WTC11 (cell line): Measurements from ENCODE around the gene SDR9C7. TPM values are rescaled to one million over a fixed set of nuclear protein-coding genes. Genes with fewer than 3 reads are reported as not detected.

ENCODE experiments used
- ATAC-seq: fragments of 200-7000 bp; cut with Tn5 transposase; 2 replicates; pipeline ENCODE4 v1.10.0; 2021; ENCODE audit warnings: mild to moderate bottlenecking, moderate library complexity
- CTCF ChIA-PET: fragments of 300-600 bp; sonication (Branson Sonifier 250); formaldehyde crosslinking; loops from one replicate; lab custom pipeline; 2021; ENCODE audit warnings: antibody characterized with exemption; lab: Charles Lee
- POLR2A ChIA-PET: fragments of 350-600 bp; sonication (Branson Sonifier 250); formaldehyde crosslinking; loops from one replicate; lab custom pipeline; 2021; ENCODE audit warnings: antibody characterized with exemption; lab: Charles Lee
- DNase-seq: peaks from one replicate; pipeline ENCODE4 v3.0.0; 2021; ENCODE audit warnings: low spot score
- H3K27ac Mint-ChIP-seq: 2 replicates; pipeline ENCODE4 v1.8.0; 2021; ENCODE audit warnings: mixed read lengths
- H3K27me3 Mint-ChIP-seq: 2 replicates; pipeline ENCODE4 v1.8.0; 2021; ENCODE audit warnings: low read depth, mild to moderate bottlenecking, moderate library complexity, mixed read lengths
- H3K36me3 Mint-ChIP-seq: 2 replicates; pipeline ENCODE4 v1.8.0; 2021; ENCODE audit warnings: mixed read lengths
- H3K4me1 Mint-ChIP-seq: 2 replicates; pipeline ENCODE4 v1.8.0; 2022; ENCODE audit warnings: mixed read lengths
- H3K4me3 Mint-ChIP-seq: 2 replicates; pipeline ENCODE4 v1.8.0; 2021; ENCODE audit warnings: mild to moderate bottlenecking, moderate library complexity, mixed read lengths
- H3K9me3 Mint-ChIP-seq: 2 replicates; pipeline ENCODE4 v1.8.0; 2021; ENCODE audit warnings: mixed read lengths
- GRHL2 ChIP-seq: fragments of 250-450 bp; sonication (Bioruptor Pico); IDR thresholded peaks from 2 replicates; pipeline ENCODE4 v1.8.0; 2022; ENCODE audit warnings: mild to moderate bottlenecking, moderate library complexity; ENCODE audit not compliant: insufficient replicate concordance, severe bottlenecking
- GTF2I ChIP-seq: fragments of 250-450 bp; sonication (Bioruptor Pico); conservative IDR thresholded peaks from 2 replicates; pipeline ENCODE4 v1.4.0; 2021; ENCODE audit warnings: mild to moderate bottlenecking
- HMGA2 ChIP-seq: fragments of 250-450 bp; sonication (Bioruptor Pico); IDR thresholded peaks from 2 replicates; pipeline ENCODE4 v1.4.0; 2021; ENCODE audit warnings: mild to moderate bottlenecking, moderate library complexity
- MYBL2 ChIP-seq: sonication (generic); formaldehyde crosslinking; IDR thresholded peaks from 2 replicates; pipeline ENCODE4 v1.8.1; 2023; ENCODE audit warnings: mild to moderate bottlenecking, moderate library complexity, missing genetic modification reagents
- NFYB ChIP-seq: sonication (generic); formaldehyde crosslinking; conservative IDR thresholded peaks from 2 replicates; pipeline ENCODE4 v1.8.0; 2022; ENCODE audit warnings: low read depth, missing genetic modification reagents
- RELA ChIP-seq: sonication (generic); formaldehyde crosslinking; IDR thresholded peaks from 2 replicates; pipeline ENCODE4 v1.8.1; 2022; ENCODE audit warnings: missing genetic modification reagents, mild to moderate bottlenecking, borderline replicate concordance
- TCF7 ChIP-seq: sonication (generic); formaldehyde crosslinking; IDR thresholded peaks from 2 replicates; pipeline ENCODE4 v1.8.0; 2022; ENCODE audit warnings: mild to moderate bottlenecking, low read depth, missing genetic modification reagents, moderate library complexity
- TEAD4 ChIP-seq: sonication (generic); formaldehyde crosslinking; IDR thresholded peaks from 2 replicates; pipeline ENCODE4 v1.8.0; 2022; ENCODE audit warnings: mild to moderate bottlenecking, missing genetic modification reagents
- TP53 ChIP-seq: sonication (generic); formaldehyde crosslinking; IDR thresholded peaks from 2 replicates; pipeline ENCODE4 v1.8.1; 2023; ENCODE audit warnings: mild to moderate bottlenecking, missing genetic modification reagents
- ZNF263 ChIP-seq: sonication (generic); formaldehyde crosslinking; IDR thresholded peaks from 2 replicates; pipeline ENCODE4 v1.8.1; 2022; ENCODE audit warnings: low read depth, mild to moderate bottlenecking, moderate library complexity, missing genetic modification reagents
- ZNF317 ChIP-seq: sonication (generic); formaldehyde crosslinking; IDR thresholded peaks from 2 replicates; pipeline ENCODE4 v1.8.1; 2023; ENCODE audit warnings: low read depth, mild to moderate bottlenecking, moderate library complexity, missing genetic modification reagents, borderline replicate concordance
- ZNF396 ChIP-seq: fragments of 250-450 bp; sonication (Bioruptor Pico); IDR thresholded peaks from 2 replicates; pipeline ENCODE4 v1.8.0; 2021; ENCODE audit warnings: mild to moderate bottlenecking, moderate library complexity, borderline replicate concordance
- total RNA-seq: library from RNA; stranded (reverse); gene quantifications from 3 replicates; pipeline ENCODE4 v1.2.3, GENCODE V29; 2021
- TF ChIP-seq, protein P1 (sequence below): sonication (generic); formaldehyde crosslinking; conservative IDR thresholded peaks from 2 replicates; pipeline ENCODE4 v1.8.1; 2023; ENCODE audit warnings: mild to moderate bottlenecking, low read depth, missing genetic modification reagents, moderate library complexity
- TF ChIP-seq, protein P2 (sequence below): sonication (generic); formaldehyde crosslinking; IDR thresholded peaks from 2 replicates; pipeline ENCODE4 v1.8.0; 2023; ENCODE audit warnings: mild to moderate bottlenecking, missing genetic modification reagents
- TF ChIP-seq, protein P3 (sequence below): sonication (generic); formaldehyde crosslinking; IDR thresholded peaks from 2 replicates; pipeline ENCODE4 v1.8.1; 2023; ENCODE audit warnings: mild to moderate bottlenecking, missing genetic modification reagents
- TF ChIP-seq, protein P4 (sequence below): fragments of 250-450 bp; sonication (Bioruptor Pico); IDR thresholded peaks from 2 replicates; pipeline ENCODE4 v1.9.0; 2021; ENCODE audit warnings: mild to moderate bottlenecking
- TF ChIP-seq, protein P5 (sequence below): sonication (generic); formaldehyde crosslinking; IDR thresholded peaks from 2 replicates; pipeline ENCODE4 v1.8.1; 2023; ENCODE audit warnings: mild to moderate bottlenecking, missing genetic modification reagents, moderate library complexity
- TF ChIP-seq, protein P6 (sequence below): sonication (generic); formaldehyde crosslinking; IDR thresholded peaks from 2 replicates; pipeline ENCODE4 v1.8.1; 2022; ENCODE audit warnings: low read depth, mild to moderate bottlenecking, moderate library complexity, missing genetic modification reagents, borderline replicate concordance

The SDR9C7 gene
- total RNA-seq, 1 experiment from 2014 or later, result not detected

DNA sequence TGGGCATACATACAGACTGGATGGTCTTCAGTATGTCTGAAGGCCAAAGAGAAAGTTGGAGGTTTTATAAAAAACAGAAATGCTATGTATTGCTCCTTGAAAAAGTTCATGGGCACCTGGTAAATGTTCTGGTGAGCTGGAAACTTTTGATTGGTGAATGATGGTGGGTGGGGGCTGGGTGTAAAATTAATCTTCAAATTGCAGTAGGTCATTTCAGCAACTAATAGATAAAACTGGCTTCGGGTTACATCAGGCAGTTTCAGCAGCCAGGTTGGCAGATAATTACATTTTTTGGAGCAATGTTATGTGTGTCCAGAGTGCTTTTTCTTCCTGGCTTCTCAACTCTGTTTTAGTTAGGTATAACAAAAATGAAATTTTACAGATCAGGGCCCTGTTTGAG, 35.3 kb downstream of the SDR9C7 start:
- peaks cover 23% of the 10 kb centered on the region for H3K27me3 Mint-ChIP-seq
- TF ChIP-seq, protein P1, sequence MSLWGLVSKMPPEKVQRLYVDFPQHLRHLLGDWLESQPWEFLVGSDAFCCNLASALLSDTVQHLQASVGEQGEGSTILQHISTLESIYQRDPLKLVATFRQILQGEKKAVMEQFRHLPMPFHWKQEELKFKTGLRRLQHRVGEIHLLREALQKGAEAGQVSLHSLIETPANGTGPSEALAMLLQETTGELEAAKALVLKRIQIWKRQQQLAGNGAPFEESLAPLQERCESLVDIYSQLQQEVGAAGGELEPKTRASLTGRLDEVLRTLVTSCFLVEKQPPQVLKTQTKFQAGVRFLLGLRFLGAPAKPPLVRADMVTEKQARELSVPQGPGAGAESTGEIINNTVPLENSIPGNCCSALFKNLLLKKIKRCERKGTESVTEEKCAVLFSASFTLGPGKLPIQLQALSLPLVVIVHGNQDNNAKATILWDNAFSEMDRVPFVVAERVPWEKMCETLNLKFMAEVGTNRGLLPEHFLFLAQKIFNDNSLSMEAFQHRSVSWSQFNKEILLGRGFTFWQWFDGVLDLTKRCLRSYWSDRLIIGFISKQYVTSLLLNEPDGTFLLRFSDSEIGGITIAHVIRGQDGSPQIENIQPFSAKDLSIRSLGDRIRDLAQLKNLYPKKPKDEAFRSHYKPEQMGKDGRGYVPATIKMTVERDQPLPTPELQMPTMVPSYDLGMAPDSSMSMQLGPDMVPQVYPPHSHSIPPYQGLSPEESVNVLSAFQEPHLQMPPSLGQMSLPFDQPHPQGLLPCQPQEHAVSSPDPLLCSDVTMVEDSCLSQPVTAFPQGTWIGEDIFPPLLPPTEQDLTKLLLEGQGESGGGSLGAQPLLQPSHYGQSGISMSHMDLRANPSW (CRISPR knock-in tag), result no peak
- TF ChIP-seq, protein P2, sequence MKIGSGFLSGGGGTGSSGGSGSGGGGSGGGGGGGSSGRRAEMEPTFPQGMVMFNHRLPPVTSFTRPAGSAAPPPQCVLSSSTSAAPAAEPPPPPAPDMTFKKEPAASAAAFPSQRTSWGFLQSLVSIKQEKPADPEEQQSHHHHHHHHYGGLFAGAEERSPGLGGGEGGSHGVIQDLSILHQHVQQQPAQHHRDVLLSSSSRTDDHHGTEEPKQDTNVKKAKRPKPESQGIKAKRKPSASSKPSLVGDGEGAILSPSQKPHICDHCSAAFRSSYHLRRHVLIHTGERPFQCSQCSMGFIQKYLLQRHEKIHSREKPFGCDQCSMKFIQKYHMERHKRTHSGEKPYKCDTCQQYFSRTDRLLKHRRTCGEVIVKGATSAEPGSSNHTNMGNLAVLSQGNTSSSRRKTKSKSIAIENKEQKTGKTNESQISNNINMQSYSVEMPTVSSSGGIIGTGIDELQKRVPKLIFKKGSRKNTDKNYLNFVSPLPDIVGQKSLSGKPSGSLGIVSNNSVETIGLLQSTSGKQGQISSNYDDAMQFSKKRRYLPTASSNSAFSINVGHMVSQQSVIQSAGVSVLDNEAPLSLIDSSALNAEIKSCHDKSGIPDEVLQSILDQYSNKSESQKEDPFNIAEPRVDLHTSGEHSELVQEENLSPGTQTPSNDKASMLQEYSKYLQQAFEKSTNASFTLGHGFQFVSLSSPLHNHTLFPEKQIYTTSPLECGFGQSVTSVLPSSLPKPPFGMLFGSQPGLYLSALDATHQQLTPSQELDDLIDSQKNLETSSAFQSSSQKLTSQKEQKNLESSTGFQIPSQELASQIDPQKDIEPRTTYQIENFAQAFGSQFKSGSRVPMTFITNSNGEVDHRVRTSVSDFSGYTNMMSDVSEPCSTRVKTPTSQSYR (CRISPR knock-in tag), result no peak
- TF ChIP-seq NFYB (CRISPR knock-in tag) (no peak), GRHL2 (CRISPR knock-in tag) (no peak)
- H3K9me3 Mint-ChIP-seq, result peaks cover 67% of the 10 kb centered on the region
- no peak for ATAC-seq
- H3K4me3 Mint-ChIP-seq, result no peak overlapping the region
- DNase-seq, result no peak
- H3K4me1 Mint-ChIP-seq, result no peaks in the 10 kb centered on the region
- no peak overlapping the region for H3K27ac Mint-ChIP-seq
- CTCF ChIA-PET, result no interaction called here
- peaks cover 20% of the 10 kb centered on the region for H3K36me3 Mint-ChIP-seq
- POLR2A ChIA-PET, result no interaction called here

DNA sequence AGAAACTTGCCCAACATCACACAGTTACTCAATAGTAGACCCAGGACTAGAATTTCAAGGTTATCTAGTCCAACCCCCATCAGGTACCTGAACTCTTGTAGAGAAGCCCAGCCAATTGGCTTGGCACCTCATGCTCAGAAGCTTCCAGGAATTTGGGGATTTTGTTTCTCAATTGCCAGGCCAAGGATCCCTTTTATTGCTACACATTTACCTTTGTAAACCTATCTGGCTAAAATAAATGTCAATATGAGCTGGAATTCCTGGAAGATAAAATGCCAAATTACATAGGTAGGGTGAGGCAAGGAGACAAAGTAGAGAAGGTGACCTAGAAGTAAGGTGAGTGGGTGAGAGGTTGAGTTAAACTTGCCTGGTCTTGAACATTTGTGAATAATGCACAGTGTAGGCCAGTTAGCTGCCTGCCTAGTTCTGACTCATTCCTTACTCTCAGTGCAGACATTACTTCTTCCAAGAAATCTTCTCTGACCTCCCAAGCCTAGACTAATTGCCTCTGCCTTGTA, 36.3 kb downstream of the SDR9C7 start:
- ChIA-PET POLR2A (no interaction called here), CTCF (no interaction called here)
- H3K27ac Mint-ChIP-seq, result no peak overlapping the region
- ATAC-seq (no peak), DNase-seq (no peak)
- TF ChIP-seq TCF7 (CRISPR knock-in tag) (no peak), ZNF317 (CRISPR knock-in tag) (no peak), GTF2I (no peak), HMGA2 (CRISPR knock-in tag) (no peak), RELA (CRISPR knock-in tag) (no peak), ZNF396 (CRISPR knock-in tag) (no peak), TP53 (no peak), ZNF263 (CRISPR knock-in tag) (no peak), MYBL2 (CRISPR knock-in tag) (no peak), TEAD4 (CRISPR knock-in tag) (no peak)
- TF ChIP-seq, protein P3, sequence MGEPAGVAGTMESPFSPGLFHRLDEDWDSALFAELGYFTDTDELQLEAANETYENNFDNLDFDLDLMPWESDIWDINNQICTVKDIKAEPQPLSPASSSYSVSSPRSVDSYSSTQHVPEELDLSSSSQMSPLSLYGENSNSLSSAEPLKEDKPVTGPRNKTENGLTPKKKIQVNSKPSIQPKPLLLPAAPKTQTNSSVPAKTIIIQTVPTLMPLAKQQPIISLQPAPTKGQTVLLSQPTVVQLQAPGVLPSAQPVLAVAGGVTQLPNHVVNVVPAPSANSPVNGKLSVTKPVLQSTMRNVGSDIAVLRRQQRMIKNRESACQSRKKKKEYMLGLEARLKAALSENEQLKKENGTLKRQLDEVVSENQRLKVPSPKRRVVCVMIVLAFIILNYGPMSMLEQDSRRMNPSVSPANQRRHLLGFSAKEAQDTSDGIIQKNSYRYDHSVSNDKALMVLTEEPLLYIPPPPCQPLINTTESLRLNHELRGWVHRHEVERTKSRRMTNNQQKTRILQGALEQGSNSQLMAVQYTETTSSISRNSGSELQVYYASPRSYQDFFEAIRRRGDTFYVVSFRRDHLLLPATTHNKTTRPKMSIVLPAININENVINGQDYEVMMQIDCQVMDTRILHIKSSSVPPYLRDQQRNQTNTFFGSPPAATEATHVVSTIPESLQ (CRISPR knock-in tag), result no peak
- TF ChIP-seq, protein P4, sequence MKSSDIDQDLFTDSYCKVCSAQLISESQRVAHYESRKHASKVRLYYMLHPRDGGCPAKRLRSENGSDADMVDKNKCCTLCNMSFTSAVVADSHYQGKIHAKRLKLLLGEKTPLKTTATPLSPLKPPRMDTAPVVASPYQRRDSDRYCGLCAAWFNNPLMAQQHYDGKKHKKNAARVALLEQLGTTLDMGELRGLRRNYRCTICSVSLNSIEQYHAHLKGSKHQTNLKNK, result no peak
- TF ChIP-seq, protein P5, sequence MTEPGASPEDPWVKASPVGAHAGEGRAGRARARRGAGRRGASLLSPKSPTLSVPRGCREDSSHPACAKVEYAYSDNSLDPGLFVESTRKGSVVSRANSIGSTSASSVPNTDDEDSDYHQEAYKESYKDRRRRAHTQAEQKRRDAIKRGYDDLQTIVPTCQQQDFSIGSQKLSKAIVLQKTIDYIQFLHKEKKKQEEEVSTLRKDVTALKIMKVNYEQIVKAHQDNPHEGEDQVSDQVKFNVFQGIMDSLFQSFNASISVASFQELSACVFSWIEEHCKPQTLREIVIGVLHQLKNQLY (CRISPR knock-in tag), result no peak
- TF ChIP-seq, protein P6, sequence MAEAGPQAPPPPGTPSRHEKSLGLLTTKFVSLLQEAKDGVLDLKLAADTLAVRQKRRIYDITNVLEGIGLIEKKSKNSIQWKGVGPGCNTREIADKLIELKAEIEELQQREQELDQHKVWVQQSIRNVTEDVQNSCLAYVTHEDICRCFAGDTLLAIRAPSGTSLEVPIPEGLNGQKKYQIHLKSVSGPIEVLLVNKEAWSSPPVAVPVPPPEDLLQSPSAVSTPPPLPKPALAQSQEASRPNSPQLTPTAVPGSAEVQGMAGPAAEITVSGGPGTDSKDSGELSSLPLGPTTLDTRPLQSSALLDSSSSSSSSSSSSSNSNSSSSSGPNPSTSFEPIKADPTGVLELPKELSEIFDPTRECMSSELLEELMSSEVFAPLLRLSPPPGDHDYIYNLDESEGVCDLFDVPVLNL (CRISPR knock-in tag), result no peak
- H3K9me3 Mint-ChIP-seq, result peaks cover 61% of the 10 kb centered on the region
- H3K36me3 Mint-ChIP-seq, result peaks cover 20% of the 10 kb centered on the region
- no peaks in the 10 kb centered on the region for H3K4me1 Mint-ChIP-seq
- H3K4me3 Mint-ChIP-seq, result no peak overlapping the region
- peaks cover 25% of the 10 kb centered on the region for H3K27me3 Mint-ChIP-seq
